GM21786 (cell line): Measurements from ENCODE around the gene PRR7.
"Not testable (repeated sequence)": the region's sequence is repeated elsewhere in the genome, so short reads cannot be mapped to it uniquely, and the experiment has no call there.

Experiments
- ATAC-seq: cut with Tn5 transposase; IDR thresholded peaks from one replicate; pipeline ENCODE4 v1.9.1; 2021; ENCODE audit not compliant: unreplicated experiment

PRR7 gene

GRCh38 chr5:177483994-177484901 lies 37.6 kb downstream of the PRR7 start:
- no peak for ATAC-seq

DNA sequence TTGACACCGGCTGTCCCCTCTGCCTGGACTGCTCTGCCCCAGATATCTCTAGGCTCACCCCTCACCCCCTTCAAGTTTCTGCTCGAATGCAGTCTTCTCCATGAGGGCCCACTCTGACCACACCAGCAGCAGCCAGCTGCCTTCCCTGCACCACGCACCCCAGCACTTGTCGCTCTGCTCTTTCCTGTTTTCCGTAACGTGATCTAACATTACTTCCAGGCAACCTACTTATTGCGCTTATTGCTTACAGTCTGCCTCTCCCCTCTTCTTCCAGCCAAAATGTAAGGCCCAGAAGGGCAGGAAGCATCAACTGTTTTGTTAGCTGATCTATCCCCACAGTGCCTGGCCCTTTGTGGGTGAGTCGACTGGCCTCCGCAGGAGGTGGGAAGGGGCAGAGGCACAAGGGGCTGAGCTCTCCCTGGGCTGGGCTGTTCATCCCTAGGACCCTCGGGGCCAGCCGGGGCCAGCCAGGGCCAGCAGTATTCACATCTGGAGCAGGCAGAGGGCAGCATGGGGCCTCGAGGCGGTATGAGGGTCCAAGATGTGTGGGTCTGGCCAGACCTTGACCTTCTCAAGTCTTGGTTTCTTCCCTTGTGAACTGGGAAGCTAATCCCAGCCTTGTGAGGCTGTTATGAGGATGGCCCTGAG lies 38.4 kb downstream of the PRR7 start:
- ATAC-seq = no peak

DNA sequence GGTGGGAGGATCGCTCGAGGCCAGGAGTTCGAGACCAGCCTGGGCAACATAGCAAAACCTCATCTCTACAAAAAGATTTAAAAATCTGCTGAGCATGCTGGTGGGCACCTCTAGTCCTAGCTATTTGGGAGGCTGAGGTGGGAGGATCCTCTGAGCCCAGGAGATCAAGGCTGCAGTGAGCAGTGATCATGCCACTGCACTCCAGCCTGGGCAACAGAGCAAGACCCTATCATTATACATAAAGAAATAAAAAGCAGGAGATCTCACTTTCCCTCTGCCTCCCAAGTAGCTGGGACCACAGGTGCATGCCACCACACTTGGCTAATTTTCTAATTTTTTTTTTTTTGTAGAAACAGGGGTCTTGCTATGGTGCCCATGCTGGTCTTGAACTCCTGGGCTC lies 39.1 kb downstream of the PRR7 start:
- not testable (repeated sequence) for ATAC-seq

- ATAC-seq = no peak
Observed at GRCh38 chr5:177486256-177486655, 39.6 kb downstream of the PRR7 start.

GRCh38 chr5:177487144-177487543 lies 40.5 kb downstream of the PRR7 start:
- no peak for ATAC-seq

GRCh38 chr5:177487975-177488374 lies 41.4 kb downstream of the PRR7 start:
- no peak for ATAC-seq

DNA sequence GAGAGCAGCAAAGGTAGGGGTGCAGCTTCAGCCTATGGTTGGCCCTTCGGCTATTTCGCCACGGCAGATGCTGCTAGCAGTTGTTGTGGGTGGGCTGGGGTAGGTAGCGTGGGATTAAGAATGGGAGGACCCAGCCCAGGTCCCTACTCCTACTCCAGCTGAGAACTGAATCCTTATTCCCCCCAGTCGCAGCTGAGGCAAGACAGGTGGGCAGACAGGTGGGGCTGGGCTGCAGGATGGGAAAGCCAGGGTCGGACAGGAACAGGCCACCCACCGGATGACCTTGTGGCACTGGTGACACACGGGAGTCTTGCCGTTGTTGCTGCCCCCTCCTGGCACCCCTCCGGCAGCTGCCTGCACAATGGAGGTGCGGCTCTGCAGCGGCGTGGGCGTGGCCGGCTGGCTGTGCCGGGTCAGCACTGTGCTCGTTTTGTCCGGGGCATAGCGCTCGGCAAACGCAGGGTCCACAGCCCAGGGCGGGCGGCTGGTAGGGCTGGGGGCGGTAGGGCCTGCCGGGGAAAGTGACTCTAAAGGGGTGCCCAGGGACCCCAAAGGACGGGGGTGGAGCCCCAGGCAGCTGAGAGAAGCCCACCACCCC lies 42.6 kb downstream of the PRR7 start:
- no peak for ATAC-seq

DNA sequence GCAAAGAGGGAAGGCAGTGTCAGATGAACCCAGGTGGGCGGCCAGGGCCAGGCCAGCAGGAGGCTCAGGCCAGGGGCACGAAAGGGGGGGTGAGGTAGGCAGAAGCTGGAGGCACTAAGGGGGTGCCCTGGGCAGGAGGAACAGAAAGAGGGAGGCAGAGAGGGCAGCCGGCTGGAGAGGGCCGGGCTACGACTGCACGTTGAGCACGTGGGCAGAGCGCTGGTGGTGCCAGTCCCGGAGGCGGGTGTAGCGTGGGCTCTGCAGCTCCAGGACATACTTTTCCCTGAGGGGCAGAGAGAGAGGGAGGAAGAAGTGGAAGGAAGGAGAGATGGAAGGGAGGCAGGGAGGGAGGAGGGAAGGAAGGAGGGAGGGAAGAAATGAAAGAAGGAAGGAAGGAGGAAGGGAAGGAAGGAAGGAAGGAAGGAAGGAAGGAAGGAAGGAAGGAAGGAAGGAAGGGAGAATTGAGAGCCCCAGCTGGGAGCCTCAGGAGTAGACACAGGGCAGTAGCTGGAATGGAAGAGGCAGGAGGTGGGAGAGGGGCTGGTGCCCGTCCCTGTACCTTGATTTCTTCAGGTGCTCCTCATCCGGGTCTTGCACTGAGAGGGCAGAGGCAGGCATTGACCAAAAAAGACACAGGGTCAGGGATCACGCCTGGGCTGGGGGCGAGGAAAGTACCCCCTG lies 43.8 kb downstream of the PRR7 start:
- no peak for ATAC-seq

GRCh38 chr5:177490992-177491391 lies 44.4 kb downstream of the PRR7 start:
- ATAC-seq = no peak

- no peak for ATAC-seq
Observed at GRCh38 chr5:177491429-177491945, 44.9 kb downstream of the PRR7 start.

DNA sequence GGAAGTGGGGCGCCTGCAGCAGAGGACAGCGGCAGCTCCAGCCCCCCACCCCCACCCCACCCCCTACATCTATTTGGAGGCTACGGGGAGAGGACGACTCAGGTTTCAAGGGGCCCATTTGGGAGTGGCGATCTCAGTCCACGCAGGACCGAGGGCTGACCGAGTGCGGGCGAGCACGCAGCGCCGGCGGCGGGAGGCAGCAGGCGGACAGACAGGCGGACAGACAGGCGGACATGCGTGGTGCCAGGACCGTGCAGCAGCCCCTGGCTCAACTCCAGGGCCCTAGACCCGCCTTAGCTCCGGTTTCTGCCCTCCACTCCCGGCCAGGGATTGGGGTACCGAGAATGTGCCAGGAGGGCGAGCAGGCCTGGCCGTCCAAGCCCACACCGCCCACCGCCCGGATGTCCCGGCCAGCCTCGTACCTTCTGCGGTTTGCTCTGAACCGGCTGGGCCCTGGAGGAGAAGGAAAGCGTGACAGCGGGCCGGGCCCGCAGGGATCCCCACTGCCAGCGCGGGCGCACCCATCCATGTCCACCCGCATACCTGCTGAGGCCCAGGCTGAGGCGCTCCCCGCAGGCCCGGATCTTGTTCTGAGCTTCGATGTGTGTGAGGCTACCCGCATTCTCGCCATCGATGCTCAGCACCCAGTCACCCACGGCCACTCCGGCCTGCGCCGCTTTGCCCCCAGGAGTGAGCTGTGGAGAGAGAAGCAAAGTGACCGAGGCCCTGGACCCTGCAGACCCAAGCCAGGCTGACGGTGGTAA lies 45.6 kb downstream of the PRR7 start:
- ATAC-seq = no peak

GRCh38 chr5:177492841-177493240 lies 46.2 kb downstream of the PRR7 start:
- no peak for ATAC-seq

DNA sequence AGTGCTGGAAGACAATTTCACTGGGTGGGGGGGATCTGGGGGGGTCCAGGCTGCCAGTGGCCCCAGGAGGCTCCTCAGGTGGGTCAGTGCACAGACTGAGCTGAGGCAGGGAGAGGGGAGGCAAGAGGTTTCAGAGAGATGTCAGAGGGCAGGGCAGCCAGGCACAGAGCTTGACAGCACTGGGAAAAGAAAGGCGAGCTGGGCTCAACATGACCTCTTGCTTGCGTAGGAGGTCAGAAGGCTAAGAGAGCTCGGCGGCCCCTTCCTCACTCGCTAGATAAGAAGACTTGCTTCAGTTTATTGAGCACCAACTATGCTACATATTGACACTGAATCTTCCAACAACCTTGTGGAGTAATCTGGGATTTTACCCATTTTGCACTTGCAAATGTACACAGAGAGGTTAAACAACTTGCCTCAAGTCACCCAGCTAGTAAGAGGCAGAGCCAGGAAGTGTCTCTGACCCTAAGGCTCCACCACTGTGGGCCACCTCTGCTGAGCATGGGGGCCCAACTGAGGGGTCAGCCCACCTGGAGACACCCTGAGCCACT lies 47.3 kb downstream of the PRR7 start:
- no peak for ATAC-seq

DNA sequence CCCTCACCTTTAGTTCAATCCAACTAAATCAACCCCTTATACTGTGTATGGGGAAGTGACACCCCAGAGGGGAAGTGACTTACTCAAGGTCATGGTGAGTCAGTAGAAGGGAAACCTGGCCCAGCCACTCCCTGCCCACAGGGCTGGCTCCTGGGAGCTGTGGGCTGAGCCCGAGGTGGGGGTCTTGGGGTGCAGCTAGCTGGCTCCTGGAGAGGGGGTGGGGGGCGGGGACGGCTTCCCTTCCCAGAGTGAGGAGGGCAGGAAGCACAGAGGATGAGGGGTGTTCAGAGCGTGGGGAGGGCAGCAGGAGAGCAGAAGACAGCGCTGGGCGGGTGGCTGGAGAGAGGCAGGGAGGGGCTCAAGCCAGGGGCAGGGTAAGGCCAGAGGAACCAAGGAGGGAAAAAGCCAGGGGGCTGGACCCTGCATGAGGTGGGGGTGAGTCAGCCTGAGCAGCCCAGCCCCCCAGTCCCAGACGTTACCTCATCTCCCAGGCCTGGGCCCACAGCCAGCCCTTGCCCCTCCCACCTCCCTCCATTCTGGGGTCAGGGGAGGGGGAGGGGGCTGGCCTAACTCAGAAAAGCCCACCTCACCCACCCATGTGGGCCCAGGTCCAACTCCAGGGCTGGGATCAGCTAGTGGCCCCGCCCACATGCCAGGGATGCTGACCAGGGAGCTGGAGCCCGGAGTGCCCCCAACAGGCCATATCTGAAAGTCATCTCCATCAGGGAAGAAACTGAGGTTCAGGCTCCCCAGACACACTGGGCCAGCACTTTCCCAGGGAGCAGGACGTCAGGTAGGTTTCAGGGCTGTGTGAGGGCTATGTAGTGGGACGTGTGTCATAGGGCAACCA lies 48.0 kb downstream of the PRR7 start:
- no peak for ATAC-seq

GRCh38 chr5:177495243-177496060 lies 48.8 kb downstream of the PRR7 start:
- ATAC-seq = no peak

DNA sequence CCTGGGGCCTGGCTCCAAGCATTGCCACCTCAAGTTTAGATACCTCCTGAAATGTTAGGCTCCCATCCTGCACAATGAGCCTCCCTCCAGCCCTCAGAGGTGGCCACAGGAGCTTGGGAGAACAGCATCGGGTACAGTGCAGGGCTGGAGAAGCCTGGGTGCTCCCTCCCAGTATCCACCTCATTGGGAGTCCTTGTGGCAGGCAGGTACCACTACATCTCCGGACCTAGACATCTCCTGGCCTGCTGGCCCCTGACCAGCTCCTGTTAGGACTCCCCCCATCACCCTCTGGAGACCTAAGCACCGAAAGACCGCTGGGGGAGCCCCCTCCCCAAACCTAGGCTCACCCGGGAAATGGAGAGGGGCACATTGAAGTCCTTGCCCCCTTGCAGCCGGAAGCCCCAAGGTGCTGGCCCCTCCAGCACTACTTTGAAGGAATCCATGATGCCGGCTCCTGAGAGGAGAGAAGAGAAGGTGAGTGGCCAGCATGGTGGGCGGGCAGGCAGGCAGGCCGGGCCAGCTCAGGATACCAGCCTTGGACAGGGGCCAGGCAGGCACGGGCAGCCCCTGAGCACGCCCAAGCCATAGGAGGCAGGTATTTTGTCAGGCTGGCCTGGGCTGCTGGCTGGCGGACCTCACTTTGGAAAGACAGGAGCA lies 49.6 kb downstream of the PRR7 start:
- ATAC-seq = no peak

- no peak for ATAC-seq
Observed at GRCh38 chr5:177496727-177497291, 50.2 kb downstream of the PRR7 start.
